Measurements from ENCODE around the gene DHX35. TPM values are rescaled to one million over a fixed set of nuclear protein-coding genes. Genes with fewer than 3 reads are reported as not detected.
"Not testable (repeated sequence)": the region's sequence is repeated elsewhere in the genome, so short reads cannot be mapped to it uniquely, and the experiment has no call there.

Gene DHX35
- total RNA-seq, 6 donors from 2014 or later = 9.6 to 40.9 (median 12.0) TPM

DNA sequence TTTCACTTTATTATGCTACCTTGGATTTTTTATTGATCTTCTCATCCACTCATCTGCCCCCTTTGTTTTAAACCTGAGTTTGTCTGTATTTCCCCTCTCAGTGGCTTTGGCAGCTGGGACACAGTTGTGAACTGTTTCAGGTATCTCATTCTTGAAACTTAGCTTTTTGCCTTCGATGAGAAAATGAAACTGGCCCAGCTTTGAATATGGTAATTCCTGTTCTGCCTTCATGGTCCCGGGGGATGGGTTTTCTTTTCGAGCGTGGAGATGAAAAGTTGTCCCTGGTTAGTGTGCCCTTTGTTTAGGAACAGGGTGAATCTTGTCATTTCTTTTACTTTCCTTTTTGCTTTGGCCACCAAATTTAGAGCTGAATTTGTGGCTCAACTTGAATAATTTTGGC lies 25.6 kb downstream of the DHX35 start:
- 81 to 90% methylated on average over 4 of the region's 4 CpGs for WGBS, 2 donors

DNA sequence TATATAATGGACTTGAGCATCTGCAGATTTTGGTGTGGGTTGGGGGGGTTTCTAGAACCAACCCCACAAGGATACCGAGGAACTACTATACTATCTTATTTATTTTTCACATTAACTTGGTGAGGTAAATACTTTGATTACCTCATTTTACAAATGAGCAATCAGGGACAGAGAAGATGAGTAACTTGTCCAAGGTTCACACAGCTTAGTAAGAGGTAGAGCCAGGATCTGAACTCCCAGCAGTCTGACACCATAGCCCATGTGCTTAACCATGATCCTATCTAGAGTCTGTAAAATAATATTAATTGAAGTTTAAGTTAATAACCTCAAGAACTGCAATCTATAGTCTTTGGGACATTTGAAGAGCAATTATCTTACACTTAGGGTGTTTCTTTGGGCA lies 28.6 kb downstream of the DHX35 start:
- Histone ChIP-seq H3K36me3 (peaks cover 3 to 58% (median 12%) of the 10 kb centered on the region in 4 donors), H3K27me3 (no peaks in the 10 kb centered on the region), H3K27ac (no peak overlapping the region), H3K4me1 (peaks cover 0 to 9% (median 3%) of the 10 kb centered on the region in 4 donors), H3K9me3 (no peaks in the 10 kb centered on the region), H3K4me3 (no peak overlapping the region)
- WGBS, 2 donors = 95 to 97% methylated on average over 1 of the region's 1 CpG
- TF ChIP-seq EP300 (IDR thresholded peaks at IDR 0.05) (no peak), POLR2AphosphoS5 (IDR thresholded peaks at IDR 0.05) (no peak), POLR2A (IDR thresholded peaks at IDR 0.05) (no peak)
- TF ChIP-seq, protein P1, sequence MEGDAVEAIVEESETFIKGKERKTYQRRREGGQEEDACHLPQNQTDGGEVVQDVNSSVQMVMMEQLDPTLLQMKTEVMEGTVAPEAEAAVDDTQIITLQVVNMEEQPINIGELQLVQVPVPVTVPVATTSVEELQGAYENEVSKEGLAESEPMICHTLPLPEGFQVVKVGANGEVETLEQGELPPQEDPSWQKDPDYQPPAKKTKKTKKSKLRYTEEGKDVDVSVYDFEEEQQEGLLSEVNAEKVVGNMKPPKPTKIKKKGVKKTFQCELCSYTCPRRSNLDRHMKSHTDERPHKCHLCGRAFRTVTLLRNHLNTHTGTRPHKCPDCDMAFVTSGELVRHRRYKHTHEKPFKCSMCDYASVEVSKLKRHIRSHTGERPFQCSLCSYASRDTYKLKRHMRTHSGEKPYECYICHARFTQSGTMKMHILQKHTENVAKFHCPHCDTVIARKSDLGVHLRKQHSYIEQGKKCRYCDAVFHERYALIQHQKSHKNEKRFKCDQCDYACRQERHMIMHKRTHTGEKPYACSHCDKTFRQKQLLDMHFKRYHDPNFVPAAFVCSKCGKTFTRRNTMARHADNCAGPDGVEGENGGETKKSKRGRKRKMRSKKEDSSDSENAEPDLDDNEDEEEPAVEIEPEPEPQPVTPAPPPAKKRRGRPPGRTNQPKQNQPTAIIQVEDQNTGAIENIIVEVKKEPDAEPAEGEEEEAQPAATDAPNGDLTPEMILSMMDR (IDR thresholded peaks at IDR 0.05) = no peak
- DNase-seq (no peak), ATAC-seq (ENCODE audit: low FRiP score in 2 of 2) (no peak)

More for the DNA sequence above, 25.6 kb downstream of the DHX35 start:
- H3K27ac ChIP-seq = no peak overlapping the region
- no peaks in the 10 kb centered on the region for H3K27me3 ChIP-seq
- H3K9me3 ChIP-seq = no peaks in the 10 kb centered on the region
- no peak overlapping the region for H3K4me3 ChIP-seq
- peaks cover 3 to 49% (median 8%) of the 10 kb centered on the region in 4 donors for H3K36me3 ChIP-seq
- DNase-seq (no peak), ATAC-seq (ENCODE audit: low FRiP score in 2 of 2) (no peak)
- TF ChIP-seq EP300 (IDR thresholded peaks at IDR 0.05) = no peak
- no peak for TF ChIP-seq POLR2AphosphoS5 (IDR thresholded peaks at IDR 0.05)
- TF ChIP-seq, protein P1 (IDR thresholded peaks at IDR 0.05) = no peak
- no peak for TF ChIP-seq POLR2A (IDR thresholded peaks at IDR 0.05)
- H3K4me1 ChIP-seq = peaks cover 0 to 18% (median 7%) of the 10 kb centered on the region in 4 donors

GRCh38 chr20:38991814-38992704 lies 29.9 kb downstream of the DHX35 start:
- ATAC-seq (ENCODE audit: low FRiP score in 2 of 2) = no peak
- DNase-seq = no peak
- Histone ChIP-seq H3K4me1 (peaks cover 0 to 3% (median 0%) of the 10 kb centered on the region in 4 donors), H3K9me3 (no peaks in the 10 kb centered on the region), H3K27ac (no peak overlapping the region), H3K4me3 (no peak overlapping the region), H3K27me3 (no peaks in the 10 kb centered on the region), H3K36me3 (peaks cover 6 to 70% (median 14%) of the 10 kb centered on the region in 4 donors)
- 83 to 84% methylated on average over 5 of the region's 5 CpGs for WGBS, 2 donors
- no peak for TF ChIP-seq POLR2A (IDR thresholded peaks at IDR 0.05)
- no peak for TF ChIP-seq EP300 (IDR thresholded peaks at IDR 0.05)
- TF ChIP-seq POLR2AphosphoS5 (IDR thresholded peaks at IDR 0.05) = no peak
- TF ChIP-seq, protein P1 (IDR thresholded peaks at IDR 0.05) = no peak

DNA sequence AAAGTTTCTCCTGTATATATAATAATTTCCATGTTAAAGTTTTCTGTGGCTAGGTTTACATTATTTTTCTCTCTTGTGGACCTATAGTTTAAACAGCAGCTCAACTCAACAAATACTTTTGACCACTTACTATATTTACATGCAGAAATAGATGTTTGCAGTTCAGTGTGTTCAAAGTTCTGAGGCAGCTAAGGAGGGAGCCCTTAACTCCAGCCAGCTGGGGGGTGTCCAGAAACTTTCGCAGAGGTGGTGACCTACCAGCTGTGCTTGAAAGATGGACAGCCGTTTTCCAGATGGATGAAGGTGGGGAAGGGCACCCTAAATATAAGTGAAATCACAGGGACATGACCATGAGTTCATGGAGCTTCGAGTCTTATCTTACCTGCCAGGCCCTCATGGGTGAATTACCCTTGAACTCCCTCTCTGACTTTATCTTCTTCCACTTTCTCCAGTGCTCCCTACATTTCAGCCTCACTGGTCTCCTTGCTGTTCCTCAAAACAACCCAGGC lies 33.4 kb downstream of the DHX35 start:
- DNase-seq (no peak), ATAC-seq (ENCODE audit: low FRiP score in 2 of 2) (no peak)
- Histone ChIP-seq H3K27me3 (no peaks in the 10 kb centered on the region), H3K4me3 (no peak overlapping the region), H3K36me3 (peaks cover 10 to 80% (median 22%) of the 10 kb centered on the region in 4 donors), H3K27ac (no peak overlapping the region), H3K9me3 (no peaks in the 10 kb centered on the region), H3K4me1 (no peaks in the 10 kb centered on the region)
- TF ChIP-seq POLR2A (IDR thresholded peaks at IDR 0.05) (no peak), EP300 (IDR thresholded peaks at IDR 0.05) (no peak), POLR2AphosphoS5 (IDR thresholded peaks at IDR 0.05) (no peak)
- TF ChIP-seq, protein P1 (IDR thresholded peaks at IDR 0.05) = no peak
- 62% methylated on average over 3 of the region's 3 CpGs for WGBS, 2 donors

- not testable (repeated sequence) for ATAC-seq (ENCODE audit: low FRiP score in 2 of 2); DNase-seq; H3K27ac ChIP-seq; H3K4me1 ChIP-seq; H3K27me3 ChIP-seq; H3K9me3 ChIP-seq; H3K4me3 ChIP-seq
- H3K36me3 ChIP-seq = peaks cover 10 to 80% (median 26%) of the 10 kb centered on the region in 4 donors
- 95 to 100% methylated on average over 1 of the region's 1 CpG for WGBS, 2 donors
These were observed 34.7 kb downstream of the DHX35 start for GRCh38 chr20:38996866-38997265.
